ENCODE measurements around the gene NPY1R.

The NPY1R gene

GRCh38 chr4:163317110-163317509 lies 15.3 kb downstream of the NPY1R start:
- no peak overlapping the region for H3K4me3 ChIP-seq (ENCODE audit: low read length)
- no peak for TF ChIP-seq CTCF (IDR thresholded peaks at IDR 0.05; ENCODE audit: insufficient read depth, low read depth, low read length, missing control alignments)
- DNase-seq (ENCODE audit: low read depth): no peak

GRCh38 chr4:163309466-163309865 lies 22.9 kb downstream of the NPY1R start:
- no peak for TF ChIP-seq CTCF (IDR thresholded peaks at IDR 0.05; ENCODE audit: insufficient read depth, low read depth, low read length, missing control alignments)
- no peak overlapping the region for H3K4me3 ChIP-seq (ENCODE audit: low read length)
- no peak for DNase-seq (ENCODE audit: low read depth)

- TF ChIP-seq CTCF (IDR thresholded peaks at IDR 0.05; ENCODE audit: insufficient read depth, low read depth, low read length, missing control alignments): no peak
- no peak overlapping the region for H3K4me3 ChIP-seq (ENCODE audit: low read length)
- DNase-seq (ENCODE audit: low read depth): no peak
Measured at GRCh38 chr4:163303069-163303468, 29.3 kb downstream of the NPY1R start.

GRCh38 chr4:163300445-163300844 lies 32.0 kb downstream of the NPY1R start:
- H3K4me3 ChIP-seq (ENCODE audit: low read length): no peak overlapping the region
- DNase-seq (ENCODE audit: low read depth): no peak
- no peak for TF ChIP-seq CTCF (IDR thresholded peaks at IDR 0.05; ENCODE audit: insufficient read depth, low read depth, low read length, missing control alignments)

- DNase-seq (ENCODE audit: low read depth): no peak
- TF ChIP-seq CTCF (IDR thresholded peaks at IDR 0.05; ENCODE audit: insufficient read depth, low read depth, low read length, missing control alignments): no peak
- no peak overlapping the region for H3K4me3 ChIP-seq (ENCODE audit: low read length)
Measured at GRCh38 chr4:163295138-163295537, 37.3 kb downstream of the NPY1R start.

GRCh38 chr4:163284304-163284703 lies 48.1 kb downstream of the NPY1R start:
- no peak for TF ChIP-seq CTCF (IDR thresholded peaks at IDR 0.05; ENCODE audit: insufficient read depth, low read depth, low read length, missing control alignments)
- DNase-seq (ENCODE audit: low read depth): no peak
- H3K4me3 ChIP-seq (ENCODE audit: low read length): no peak overlapping the region

GRCh38 chr4:163280703-163281519 lies 51.5 kb downstream of the NPY1R start:
- DNase-seq (ENCODE audit: low read depth): no peak
- no peak for TF ChIP-seq CTCF (IDR thresholded peaks at IDR 0.05; ENCODE audit: insufficient read depth, low read depth, low read length, missing control alignments)
- no peak overlapping the region for H3K4me3 ChIP-seq (ENCODE audit: low read length)
